Measurements from ENCODE around the gene FKBP5.
A peak's percentile ranks its signal among the peaks of the same experiment; 100 is the strongest.
"Not testable (repeated sequence)": the region's sequence is repeated elsewhere in the genome, so short reads cannot be mapped to it uniquely, and the experiment has no call there.

Gene FKBP5

DNA sequence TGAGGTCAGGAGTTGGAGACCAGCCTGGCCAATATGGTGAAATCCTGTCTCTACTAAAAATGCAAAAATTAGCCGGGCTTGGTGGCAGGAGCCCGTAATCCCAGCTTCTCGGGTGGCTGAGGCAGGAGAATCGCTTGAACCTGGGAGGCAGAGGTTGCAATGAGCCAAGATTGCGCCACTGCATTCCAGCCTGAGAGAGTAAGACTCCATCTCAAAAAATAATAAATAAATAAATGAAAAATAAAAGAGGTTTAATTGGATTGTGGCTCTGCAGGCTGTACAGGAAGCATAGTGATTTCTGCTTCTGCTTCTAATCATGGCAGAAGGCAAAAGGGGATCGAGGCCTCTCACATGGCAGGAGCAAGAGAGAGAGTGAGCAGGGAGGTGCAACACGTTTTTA lies 9.7 kb upstream of the FKBP5 start:
- H3K4me1 ChIP-seq (ENCODE audit: insufficient read depth, low read length); H3K4me3 ChIP-seq (ENCODE audit: low read length); H3K27me3 ChIP-seq (ENCODE audit: insufficient read depth, low read length); H2AFZ ChIP-seq (ENCODE audit: low read depth, low read length); H3K36me3 ChIP-seq (ENCODE audit: insufficient read depth, low read length); H3K9me3 ChIP-seq (ENCODE audit: low read length): not testable (repeated sequence)

DNA sequence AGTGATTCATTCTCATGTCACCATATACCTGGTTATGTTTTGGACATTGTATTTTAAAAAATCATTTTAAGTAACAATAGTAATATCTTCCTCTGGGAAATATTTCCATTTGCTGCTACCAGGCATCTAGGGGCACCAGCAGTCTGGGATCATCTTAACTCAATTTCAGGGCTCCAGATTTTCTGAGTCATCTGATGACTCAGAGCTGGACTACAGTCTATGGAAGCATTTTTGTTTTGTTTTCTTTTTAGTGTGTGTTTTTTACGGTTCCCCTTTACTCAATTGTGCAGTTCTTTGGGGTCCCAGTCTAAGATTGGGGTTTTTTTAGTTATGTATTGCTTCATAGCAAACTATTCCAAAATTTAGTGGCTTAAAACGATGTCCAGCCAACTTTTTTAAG lies 5.7 kb upstream of the FKBP5 start:
- H3K4me1 ChIP-seq (ENCODE audit: insufficient read depth, low read length) = no peaks in the 10 kb centered on the region

GRCh38 chr6:35691027-35691824 lies 2.5 kb upstream of the FKBP5 start:
- no peaks in the 10 kb centered on the region for H3K27me3 ChIP-seq (ENCODE audit: insufficient read depth, low read length)
- H2AFZ ChIP-seq (ENCODE audit: low read depth, low read length) = no peak overlapping the region
- H3K36me3 ChIP-seq (ENCODE audit: insufficient read depth, low read length) = no peaks in the 10 kb centered on the region
- H3K4me1 ChIP-seq (ENCODE audit: insufficient read depth, low read length) = peaks cover 7% of the 10 kb centered on the region
- H3K4me3 ChIP-seq (ENCODE audit: low read length) = no peak overlapping the region
- H3K9me3 ChIP-seq (ENCODE audit: low read length) = no peaks in the 10 kb centered on the region

More for the DNA sequence above, 5.7 kb upstream of the FKBP5 start:
- Histone ChIP-seq H2AFZ (ENCODE audit: low read depth, low read length) (no peak overlapping the region), H3K9me3 (ENCODE audit: low read length) (no peaks in the 10 kb centered on the region), H3K4me3 (ENCODE audit: low read length) (no peak overlapping the region), H3K36me3 (ENCODE audit: insufficient read depth, low read length) (no peaks in the 10 kb centered on the region), H3K27me3 (ENCODE audit: insufficient read depth, low read length) (no peaks in the 10 kb centered on the region)

GRCh38 chr6:35690484-35690883 lies 1.8 kb upstream of the FKBP5 start:
- Histone ChIP-seq H3K36me3 (ENCODE audit: insufficient read depth, low read length) (no peaks in the 10 kb centered on the region), H2AFZ (ENCODE audit: low read depth, low read length) (no peak overlapping the region)

GRCh38 chr6:35690006-35690405 lies 1.3 kb upstream of the FKBP5 start:
- H2AFZ ChIP-seq (ENCODE audit: low read depth, low read length); H3K36me3 ChIP-seq (ENCODE audit: insufficient read depth, low read length); H3K4me3 ChIP-seq (ENCODE audit: low read length); H3K27me3 ChIP-seq (ENCODE audit: insufficient read depth, low read length); H3K9me3 ChIP-seq (ENCODE audit: low read length): not testable (repeated sequence)
- H3K4me1 ChIP-seq (ENCODE audit: insufficient read depth, low read length) = peaks cover 11% of the 10 kb centered on the region

More at GRCh38 chr6:35690484-35690883, 1.8 kb upstream of the FKBP5 start:
- peaks cover 11% of the 10 kb centered on the region for H3K4me1 ChIP-seq (ENCODE audit: insufficient read depth, low read length)
- no peaks in the 10 kb centered on the region for H3K9me3 ChIP-seq (ENCODE audit: low read length)
- no peak overlapping the region for H3K4me3 ChIP-seq (ENCODE audit: low read length)
- H3K27me3 ChIP-seq (ENCODE audit: insufficient read depth, low read length) = no peaks in the 10 kb centered on the region

DNA sequence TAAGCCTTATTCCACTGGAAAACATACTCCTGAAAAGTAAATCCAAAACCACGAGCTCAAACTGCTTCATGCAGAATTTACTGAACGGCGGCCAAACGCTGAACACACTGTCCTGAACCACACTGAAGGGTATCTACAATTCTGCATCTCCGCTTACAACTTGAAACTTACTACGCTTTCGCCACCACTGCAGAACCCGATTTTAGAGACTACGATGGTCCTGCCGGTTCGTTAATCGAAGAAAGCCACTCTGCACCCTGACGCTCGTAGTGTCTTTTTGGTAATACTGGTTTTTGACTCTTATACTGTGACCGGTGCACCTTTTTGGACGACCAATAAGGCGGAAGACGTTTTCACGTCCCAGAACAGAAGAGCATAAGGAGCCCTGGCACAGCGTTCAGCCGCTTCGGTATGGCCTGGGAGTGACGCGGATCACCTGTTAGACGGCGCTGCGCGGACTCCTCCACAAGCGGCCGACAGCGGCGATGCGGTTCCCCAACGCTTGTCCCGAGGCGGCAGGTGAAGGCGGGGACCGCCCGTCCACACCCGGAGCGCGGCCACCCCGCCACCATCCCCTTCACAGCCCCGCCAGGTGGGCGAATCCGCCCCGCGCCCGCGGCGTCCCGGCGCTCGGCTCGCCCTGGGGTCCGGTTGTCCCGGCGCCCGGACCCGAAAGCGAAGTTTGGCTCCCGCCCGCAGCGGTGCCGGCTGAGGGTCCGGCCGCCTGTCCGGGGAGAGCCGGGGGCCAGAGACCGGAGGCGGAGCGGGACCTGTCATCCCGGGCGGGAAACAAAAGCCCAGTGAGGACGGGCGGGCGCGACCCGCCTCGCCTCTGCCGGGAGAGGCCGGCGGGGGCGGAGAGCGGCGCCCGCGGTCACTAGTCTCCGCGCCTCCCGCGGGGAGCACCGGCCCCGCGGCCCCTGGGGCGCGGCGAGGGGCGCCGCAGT lies 784 bp downstream of the FKBP5 start:
- peak overlapping the region; percentile 63 for H3K4me3 ChIP-seq (ENCODE audit: low read length)
- H3K36me3 ChIP-seq (ENCODE audit: insufficient read depth, low read length) = no peaks in the 10 kb centered on the region
- H3K9me3 ChIP-seq (ENCODE audit: low read length) = no peaks in the 10 kb centered on the region
- H2AFZ ChIP-seq (ENCODE audit: low read depth, low read length) = peak overlapping the region; percentile 85
- H3K27me3 ChIP-seq (ENCODE audit: insufficient read depth, low read length) = no peaks in the 10 kb centered on the region
- H3K4me1 ChIP-seq (ENCODE audit: insufficient read depth, low read length) = peaks cover 11% of the 10 kb centered on the region

DNA sequence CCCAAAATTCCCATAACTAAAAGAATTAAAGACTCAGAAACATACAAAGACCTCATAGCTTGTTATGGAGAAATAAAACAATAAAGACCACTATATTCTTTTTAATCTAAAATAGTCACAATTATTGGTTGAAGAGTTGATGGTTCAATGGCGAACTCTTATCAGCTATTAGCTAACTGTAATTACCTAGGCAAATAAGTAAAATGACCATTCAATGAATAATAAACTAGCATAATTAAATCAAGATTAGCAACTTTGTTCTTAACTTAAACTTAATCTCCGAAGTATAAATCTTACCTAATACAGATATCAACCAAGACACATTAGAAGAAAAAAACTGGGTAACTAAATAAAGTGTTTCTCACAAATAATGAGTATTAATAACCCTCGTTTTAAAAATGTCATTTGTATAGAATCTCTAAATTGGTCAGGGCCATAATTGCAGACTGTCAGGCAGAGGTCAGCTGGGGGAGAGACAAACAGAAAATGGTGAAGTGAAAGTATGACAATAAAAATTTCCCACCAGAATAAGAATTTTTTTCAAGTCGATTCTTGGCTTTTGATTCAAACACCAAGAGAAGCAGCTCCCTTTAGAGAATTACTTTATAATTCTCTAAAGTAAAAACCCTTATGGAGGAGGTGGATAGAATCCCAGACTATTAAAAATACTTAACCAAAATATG lies 1.7 kb downstream of the FKBP5 start:
- no peaks in the 10 kb centered on the region for H3K9me3 ChIP-seq (ENCODE audit: low read length)
- peaks cover 11% of the 10 kb centered on the region for H3K4me1 ChIP-seq (ENCODE audit: insufficient read depth, low read length)
- no peak overlapping the region for H2AFZ ChIP-seq (ENCODE audit: low read depth, low read length)
- peak overlapping the region; percentile 63 for H3K4me3 ChIP-seq (ENCODE audit: low read length)
- H3K36me3 ChIP-seq (ENCODE audit: insufficient read depth, low read length) = no peaks in the 10 kb centered on the region
- no peaks in the 10 kb centered on the region for H3K27me3 ChIP-seq (ENCODE audit: insufficient read depth, low read length)

- peak overlapping the region; percentile 63 for H3K4me3 ChIP-seq (ENCODE audit: low read length)
These were observed 2.3 kb downstream of the FKBP5 start for GRCh38 chr6:35686436-35686835.

DNA sequence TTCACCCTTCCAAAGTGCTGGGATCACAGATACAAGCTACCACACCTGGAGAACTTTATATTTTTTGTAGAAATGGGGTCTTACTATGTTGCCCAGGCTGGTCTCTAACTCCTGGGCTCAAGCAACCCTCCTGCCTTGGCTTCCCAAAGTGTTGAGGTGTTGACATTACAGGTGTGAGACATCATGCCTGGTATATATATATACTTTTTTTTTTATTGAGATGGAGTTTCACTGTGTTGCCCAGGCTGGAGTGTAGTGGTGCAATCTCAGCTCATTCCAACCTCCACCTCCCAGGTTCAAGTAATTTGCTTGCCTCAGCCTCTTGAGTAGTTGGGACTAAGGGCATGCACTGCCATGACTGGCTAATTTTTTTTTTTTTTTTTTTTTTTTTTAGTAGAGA lies 5.4 kb downstream of the FKBP5 start:
- Histone ChIP-seq H3K9me3 (ENCODE audit: low read length) (no peaks in the 10 kb centered on the region), H3K36me3 (ENCODE audit: insufficient read depth, low read length) (no peaks in the 10 kb centered on the region), H2AFZ (ENCODE audit: low read depth, low read length) (no peak overlapping the region), H3K27me3 (ENCODE audit: insufficient read depth, low read length) (no peaks in the 10 kb centered on the region), H3K4me3 (ENCODE audit: low read length) (no peak overlapping the region), H3K4me1 (ENCODE audit: insufficient read depth, low read length) (peaks cover 11% of the 10 kb centered on the region)

More at GRCh38 chr6:35686436-35686835, 2.3 kb downstream of the FKBP5 start:
- H3K4me1 ChIP-seq (ENCODE audit: insufficient read depth, low read length) = peaks cover 11% of the 10 kb centered on the region
- H3K9me3 ChIP-seq (ENCODE audit: low read length) = no peaks in the 10 kb centered on the region
- H3K36me3 ChIP-seq (ENCODE audit: insufficient read depth, low read length) = no peaks in the 10 kb centered on the region
- H2AFZ ChIP-seq (ENCODE audit: low read depth, low read length) = no peak overlapping the region
- no peaks in the 10 kb centered on the region for H3K27me3 ChIP-seq (ENCODE audit: insufficient read depth, low read length)

DNA sequence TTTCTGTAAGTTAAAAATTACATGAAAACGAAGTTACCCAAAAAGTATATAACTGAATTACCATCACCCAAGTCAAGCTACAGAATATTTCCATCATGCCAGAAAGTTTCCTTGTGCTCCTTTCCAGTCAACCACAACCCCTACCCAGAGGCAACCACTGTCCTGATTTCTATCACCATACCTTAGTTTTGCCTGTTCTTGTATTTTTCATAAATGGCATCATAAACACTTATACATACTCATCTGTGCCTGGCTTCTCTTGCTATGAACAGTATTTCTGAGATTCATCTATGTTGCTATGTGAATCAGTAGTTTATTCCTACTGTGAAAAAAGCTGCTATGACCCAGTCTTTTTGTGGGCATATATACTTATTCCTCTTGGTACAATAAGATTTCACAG lies 7.4 kb downstream of the FKBP5 start:
- Histone ChIP-seq H3K36me3 (ENCODE audit: insufficient read depth, low read length) (no peaks in the 10 kb centered on the region), H3K27me3 (ENCODE audit: insufficient read depth, low read length) (no peaks in the 10 kb centered on the region), H3K9me3 (ENCODE audit: low read length) (no peaks in the 10 kb centered on the region), H3K4me1 (ENCODE audit: insufficient read depth, low read length) (peaks cover 4% of the 10 kb centered on the region), H3K4me3 (ENCODE audit: low read length) (no peak overlapping the region), H2AFZ (ENCODE audit: low read depth, low read length) (no peak overlapping the region)

DNA sequence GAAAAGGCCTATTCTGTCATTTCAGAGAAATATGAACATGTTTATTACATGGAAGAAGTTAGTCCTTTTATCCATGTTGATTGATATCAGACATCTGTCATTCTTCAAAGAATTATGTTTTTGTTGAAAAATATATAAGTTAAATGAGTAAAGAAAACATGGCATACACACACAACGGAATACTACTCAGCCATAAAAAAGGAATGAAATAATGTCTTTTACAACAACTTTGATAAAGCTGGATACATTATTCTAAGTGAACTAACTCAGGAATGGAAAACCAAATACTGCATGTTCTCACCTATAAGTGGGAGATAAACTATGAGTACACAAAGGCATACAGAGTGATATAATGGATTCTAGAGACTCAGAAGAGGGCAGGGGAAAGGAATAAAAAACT lies 9.3 kb downstream of the FKBP5 start:
- H3K27me3 ChIP-seq (ENCODE audit: insufficient read depth, low read length) = no peaks in the 10 kb centered on the region
- no peaks in the 10 kb centered on the region for H3K9me3 ChIP-seq (ENCODE audit: low read length)
- H3K4me3 ChIP-seq (ENCODE audit: low read length) = no peak overlapping the region
- H3K4me1 ChIP-seq (ENCODE audit: insufficient read depth, low read length) = no peaks in the 10 kb centered on the region
- H3K36me3 ChIP-seq (ENCODE audit: insufficient read depth, low read length) = no peaks in the 10 kb centered on the region
- H2AFZ ChIP-seq (ENCODE audit: low read depth, low read length) = no peak overlapping the region

GRCh38 chr6:35678814-35679213 lies 9.9 kb downstream of the FKBP5 start:
- Histone ChIP-seq H3K9me3 (ENCODE audit: low read length) (no peaks in the 10 kb centered on the region), H3K27me3 (ENCODE audit: insufficient read depth, low read length) (no peaks in the 10 kb centered on the region), H3K4me1 (ENCODE audit: insufficient read depth, low read length) (no peaks in the 10 kb centered on the region), H3K36me3 (ENCODE audit: insufficient read depth, low read length) (no peaks in the 10 kb centered on the region), H2AFZ (ENCODE audit: low read depth, low read length) (no peak overlapping the region), H3K4me3 (ENCODE audit: low read length) (no peak overlapping the region)
